PFSK-1 (cell line): ENCODE data around the gene PTPRM.

Experiments
- FOXP2 ChIP-seq: optimal IDR thresholded peaks from 2 replicates; pipeline ENCODE3; 2011; ENCODE audit warnings: borderline replicate concordance, control low read depth, inconsistent platforms; ENCODE audit not compliant: insufficient read depth; ENCODE audit errors: extremely low read length, extremely low read depth
- POLR2AphosphoS5 ChIP-seq: IDR thresholded peaks from 2 replicates; pipeline ENCODE4 v1.6.1; 2012; ENCODE audit warnings: low read depth, mild to moderate bottlenecking, control low read depth, low read length, moderate library complexity
- REST ChIP-seq, 2 experiments: IDR thresholded peaks; 2 replicates each; pipeline versions ENCODE4 v1.6.1 to v1.8.0; 2011 to 2012; ENCODE audit warnings: low read depth in 2 of 2, low read length in 2 of 2, control low read depth in 1 of 2, inconsistent platforms in 1 of 2, mild to moderate bottlenecking in 1 of 2, moderate library complexity in 1 of 2; ENCODE audit not compliant: insufficient read depth in 1 of 2
- SIN3A ChIP-seq: IDR thresholded peaks from 2 replicates; pipeline ENCODE4 v1.6.1; 2012; ENCODE audit warnings: mild to moderate bottlenecking, low read length, moderate library complexity, borderline replicate concordance; ENCODE audit not compliant: insufficient read depth
- TAF1 ChIP-seq: IDR thresholded peaks from 2 replicates; pipeline ENCODE4 v1.6.1; 2012; ENCODE audit warnings: low read length, control low read depth, borderline replicate concordance; ENCODE audit not compliant: insufficient read depth

PTPRM gene

GRCh38 chr18:7626175-7626921, 59.2 kb downstream of the PTPRM start:
- no peak for TF ChIP-seq FOXP2
- TF ChIP-seq SIN3A = no peak
- no peak for TF ChIP-seq POLR2AphosphoS5
- TF ChIP-seq TAF1 = no peak
- no peak for TF ChIP-seq REST (IDR thresholded peaks at IDR 0.05; ENCODE audit: insufficient read depth in 1 of 2, low read depth in 2 of 2, low read length in 2 of 2)

GRCh38 chr18:7626922-7627440, 59.9 kb downstream of the PTPRM start:
- TF ChIP-seq SIN3A = no peak
- TF ChIP-seq POLR2AphosphoS5 = no peak
- no peak for TF ChIP-seq REST (IDR thresholded peaks at IDR 0.05; ENCODE audit: insufficient read depth in 1 of 2, low read depth in 2 of 2, low read length in 2 of 2)
- TF ChIP-seq FOXP2 = no peak
- no peak for TF ChIP-seq TAF1

- TF ChIP-seq FOXP2 = no peak
- no peak for TF ChIP-seq TAF1
- TF ChIP-seq REST (IDR thresholded peaks at IDR 0.05; ENCODE audit: insufficient read depth in 1 of 2, low read depth in 2 of 2, low read length in 2 of 2) = no peak
- TF ChIP-seq SIN3A = no peak
- TF ChIP-seq POLR2AphosphoS5 = no peak
Measured at GRCh38 chr18:7629416-7629815, 62.3 kb downstream of the PTPRM start.

- TF ChIP-seq TAF1 (no peak), SIN3A (no peak), REST (IDR thresholded peaks at IDR 0.05; ENCODE audit: insufficient read depth in 1 of 2, low read depth in 2 of 2, low read length in 2 of 2) (no peak), FOXP2 (no peak), POLR2AphosphoS5 (no peak)
Measured at GRCh38 chr18:7630731-7631442, 63.8 kb downstream of the PTPRM start.
